Muscle layer of colon (tissue), 2 donors: ENCODE data around the gene DUSP8.
"Not testable (repeated sequence)": the region's sequence is repeated elsewhere in the genome, so short reads cannot be mapped to it uniquely, and the experiment has no call there.

Source experiments
- H3K27ac ChIP-seq: one replicate; pipeline ENCODE4 v1.7.0; 2013; ENCODE audit warnings: low read depth, mild to moderate bottlenecking, low read length, moderate library complexity
- H3K27me3 ChIP-seq, 2 donors: one replicate each; pipeline ENCODE4 v1.7.0; 2013; ENCODE audit warnings: low read length in 2 of 2, mild to moderate bottlenecking in 2 of 2; ENCODE audit not compliant: insufficient read depth in 2 of 2, control insufficient read depth in 1 of 2
- H3K36me3 ChIP-seq: one replicate; pipeline ENCODE4 v1.7.0; 2013; ENCODE audit warnings: mild to moderate bottlenecking, low read length; ENCODE audit not compliant: insufficient read depth
- H3K4me1 ChIP-seq: one replicate; pipeline ENCODE4 v1.7.0; 2013; ENCODE audit warnings: mild to moderate bottlenecking, low read length; ENCODE audit not compliant: insufficient read depth
- H3K4me3 ChIP-seq, 2 donors: one replicate each; pipeline ENCODE4 v1.7.0; 2013; ENCODE audit warnings: low read length in 2 of 2, low read depth in 1 of 2, mild to moderate bottlenecking in 1 of 2, moderate library complexity in 1 of 2
- H3K9ac ChIP-seq: one replicate; pipeline ENCODE4 v1.7.0; 2013; ENCODE audit warnings: low read length
- H3K9me3 ChIP-seq: one replicate; pipeline ENCODE4 v1.7.0; 2013; ENCODE audit warnings: mild to moderate bottlenecking, low read length
- donor health status: abdominal sarcoma.
- donor health status: Adenocarcinoma of cecum.

The DUSP8 gene

DNA sequence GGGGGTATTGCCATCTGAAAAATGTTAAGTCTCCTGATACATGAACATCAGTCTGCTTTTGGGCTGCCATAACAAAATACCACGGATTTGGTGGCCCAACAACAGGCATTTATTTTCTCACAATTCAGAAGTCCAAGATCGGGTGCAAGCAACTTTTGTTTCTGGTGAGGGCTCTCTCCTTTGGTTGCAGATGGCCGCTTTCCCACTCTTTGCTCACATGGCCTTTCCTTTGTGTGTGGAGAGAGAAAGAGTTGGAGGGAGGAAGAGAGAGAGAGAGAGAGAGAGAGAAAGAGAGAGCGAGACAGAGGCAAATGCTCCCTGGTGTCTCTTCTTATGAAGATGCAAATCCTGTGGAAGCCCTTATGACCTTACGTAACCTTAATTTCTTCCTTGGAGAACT, 28.6 kb upstream of the DUSP8 start:
- no peak overlapping the region for H3K4me3 ChIP-seq
- H3K9me3 ChIP-seq: no peaks in the 10 kb centered on the region
- H3K4me1 ChIP-seq: no peaks in the 10 kb centered on the region
- H3K27ac ChIP-seq: no peak overlapping the region
- H3K27me3 ChIP-seq: peaks cover 0 to 8% of the 10 kb centered on the region in 2 donors
- H3K36me3 ChIP-seq: no peaks in the 10 kb centered on the region
- H3K9ac ChIP-seq: no peak overlapping the region

DNA sequence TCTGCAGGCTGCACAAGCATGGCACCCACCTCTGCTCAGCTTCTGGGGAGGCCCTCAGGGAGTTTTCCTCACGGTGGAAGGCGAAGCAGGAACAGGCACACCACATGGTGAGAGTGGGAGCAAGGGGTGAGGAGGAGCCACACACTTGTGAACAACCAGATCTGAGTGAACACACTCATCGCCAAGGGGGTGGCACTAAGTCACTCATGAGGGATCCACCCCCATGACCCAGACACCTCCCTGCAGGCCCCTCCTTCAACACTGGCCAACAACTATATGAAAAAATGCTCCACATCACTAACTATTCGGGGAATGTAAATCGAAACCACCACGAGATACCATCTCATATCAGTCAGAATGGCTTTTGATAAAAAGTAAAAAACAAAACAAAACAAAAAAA, 26.7 kb upstream of the DUSP8 start:
- Histone ChIP-seq H3K9ac (no peak overlapping the region), H3K4me1 (no peaks in the 10 kb centered on the region), H3K27me3 (no peaks in the 10 kb centered on the region), H3K9me3 (no peaks in the 10 kb centered on the region), H3K4me3 (no peak overlapping the region), H3K36me3 (no peaks in the 10 kb centered on the region), H3K27ac (no peak overlapping the region)

DNA sequence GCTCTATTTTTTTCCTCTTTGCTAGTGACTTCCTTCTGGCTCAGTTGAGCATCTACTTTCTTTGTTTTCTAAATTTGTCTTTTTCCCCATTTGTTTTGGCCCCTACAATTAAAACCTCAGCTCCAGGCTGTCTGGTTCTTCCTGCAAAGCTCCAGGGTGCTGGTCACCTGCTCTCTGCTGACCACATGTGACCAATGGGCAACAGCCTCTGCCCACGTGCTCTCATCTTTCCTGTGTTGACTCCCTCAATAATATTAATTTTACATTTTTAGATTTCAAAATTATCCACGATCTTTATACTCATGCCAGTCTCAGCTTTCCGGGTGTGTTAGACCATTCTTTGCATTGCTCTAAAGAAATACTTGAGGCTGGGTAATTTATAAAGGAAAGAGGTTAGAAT, 26.3 kb upstream of the DUSP8 start:
- not testable (repeated sequence) for H3K9ac ChIP-seq, H3K4me1 ChIP-seq, H3K4me3 ChIP-seq, H3K9me3 ChIP-seq, H3K36me3 ChIP-seq, H3K27ac ChIP-seq, H3K27me3 ChIP-seq

DNA sequence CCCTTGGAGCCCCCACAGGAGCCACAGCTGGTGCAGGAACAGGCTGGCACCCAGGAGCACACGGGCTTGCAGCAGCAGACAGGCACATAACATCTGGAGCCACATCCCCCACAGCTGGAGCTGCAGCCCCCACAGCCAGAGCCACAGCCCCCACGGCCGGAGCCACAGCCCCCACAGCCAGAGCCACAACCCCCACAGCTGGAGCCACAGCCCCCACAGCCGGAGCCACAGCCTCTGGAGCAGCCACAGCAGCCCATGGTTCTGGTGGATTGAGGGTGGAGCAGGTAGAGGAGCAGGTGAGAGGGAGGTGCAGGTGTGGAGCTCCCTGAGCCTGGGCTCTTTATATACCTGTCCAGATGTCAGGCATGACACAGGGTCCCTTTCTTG, 25.9 kb upstream of the DUSP8 start, which contains the start of gene KRTAP5-2:
Gene KRTAP5-2 (minus strand): TSS at position 301 of the 387 bp plus-strand sequence. CDS start 44 bp downstream, at position 257.
- Histone ChIP-seq H3K36me3 (no peaks in the 10 kb centered on the region), H3K27me3 (no peaks in the 10 kb centered on the region), H3K4me1 (no peaks in the 10 kb centered on the region), H3K4me3 (no peak within 1 kb of the TSS), H3K9me3 (no peaks in the 10 kb centered on the region), H3K27ac (no peak within 1 kb of the TSS), H3K9ac (no peak within 1 kb of the TSS)

DNA sequence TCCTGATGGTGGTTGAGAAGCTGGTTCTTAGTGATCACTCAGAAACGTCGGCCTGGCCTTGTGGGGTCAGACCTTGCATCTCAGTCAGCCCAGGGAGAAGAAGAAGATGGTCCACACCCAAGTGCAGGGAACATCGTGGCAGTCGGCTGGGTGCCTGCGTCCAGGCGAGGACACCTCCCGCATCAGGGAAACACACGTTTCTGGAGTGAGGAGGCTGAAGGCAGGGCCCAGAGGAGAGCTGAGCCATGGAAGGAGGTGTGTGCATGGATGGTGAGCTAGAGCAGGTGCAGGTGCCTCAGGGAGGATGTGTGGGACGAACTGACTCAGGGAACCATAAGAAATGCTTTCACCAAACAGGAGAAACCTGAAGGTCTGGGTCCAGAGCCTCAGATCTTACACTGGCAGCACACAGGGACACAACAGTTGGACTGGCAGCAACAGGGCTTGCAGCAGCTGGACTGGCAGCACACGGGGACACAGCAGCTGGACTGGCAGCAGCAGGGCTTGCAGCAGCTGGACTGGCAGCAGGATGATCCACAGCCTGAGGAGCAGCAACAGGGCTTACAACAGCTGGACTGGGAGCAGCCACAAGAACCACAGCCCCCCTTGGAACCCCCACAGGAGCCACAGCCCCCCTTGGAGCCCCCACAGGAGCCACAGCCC, 25.4 kb upstream of the DUSP8 start:
- Histone ChIP-seq H3K9ac (no peak overlapping the region), H3K4me3 (no peak overlapping the region), H3K4me1 (no peaks in the 10 kb centered on the region), H3K36me3 (no peaks in the 10 kb centered on the region), H3K27ac (no peak overlapping the region), H3K27me3 (no peaks in the 10 kb centered on the region), H3K9me3 (no peaks in the 10 kb centered on the region)

DNA sequence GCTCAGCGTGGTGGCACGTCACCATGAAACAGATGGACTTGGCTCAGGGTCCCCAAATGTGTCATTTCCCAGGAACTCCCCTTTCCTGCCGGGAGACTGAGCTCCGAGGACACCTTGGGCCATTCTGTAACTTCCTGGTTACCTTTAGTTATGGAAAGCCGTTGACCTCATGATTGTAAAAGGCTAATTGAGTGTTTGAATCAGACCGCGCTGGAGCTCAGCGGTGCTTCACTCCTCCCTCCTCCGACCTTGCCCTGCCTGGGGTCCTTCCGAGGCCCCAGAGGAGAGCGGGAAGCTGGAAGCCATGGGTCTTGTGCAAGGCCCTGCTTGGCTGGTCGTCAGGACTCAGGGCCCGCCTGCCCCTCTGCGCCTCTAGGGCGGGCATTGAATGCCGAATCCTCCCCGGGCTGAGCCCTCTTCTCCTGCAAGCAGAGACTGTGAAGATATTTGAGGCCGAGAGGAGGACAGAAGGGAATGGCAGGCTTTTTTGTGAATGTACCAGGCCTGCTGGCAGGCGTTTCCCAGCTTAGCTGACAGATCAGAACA, 24.6 kb upstream of the DUSP8 start:
- H3K4me1 ChIP-seq, H3K9me3 ChIP-seq, H3K27me3 ChIP-seq, H3K27ac ChIP-seq, H3K36me3 ChIP-seq, H3K9ac ChIP-seq, H3K4me3 ChIP-seq: not testable (repeated sequence)

DNA sequence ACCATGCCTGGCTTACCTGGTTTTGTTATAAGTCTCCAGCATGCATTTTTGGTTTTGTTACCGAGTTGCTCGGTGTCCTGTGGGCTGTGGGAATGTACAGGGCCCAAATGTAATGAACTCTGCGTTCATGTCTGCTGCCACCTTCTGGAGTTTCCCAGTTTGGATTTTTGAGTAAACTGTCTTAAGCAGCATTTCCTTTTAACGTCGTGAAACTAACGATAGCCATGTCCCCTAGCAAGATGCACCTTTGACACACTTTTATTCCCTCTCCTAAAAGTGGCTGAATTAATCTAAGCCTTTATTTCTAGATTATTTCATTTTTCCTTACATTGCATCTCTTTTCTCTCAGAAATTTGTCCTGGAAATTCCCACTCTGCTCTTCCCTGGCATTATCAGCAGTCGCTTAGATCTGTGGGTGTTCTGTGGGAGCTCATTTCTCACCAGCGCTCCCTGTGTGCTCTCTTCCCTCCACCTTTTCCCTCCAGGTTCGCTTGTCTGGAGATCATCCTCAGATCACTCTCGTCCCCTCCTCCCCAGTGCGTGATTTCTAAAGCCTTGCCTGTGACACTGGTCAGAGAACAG, 24.0 kb upstream of the DUSP8 start:
- not testable (repeated sequence) for H3K36me3 ChIP-seq, H3K4me1 ChIP-seq, H3K4me3 ChIP-seq, H3K27ac ChIP-seq, H3K9ac ChIP-seq, H3K9me3 ChIP-seq, H3K27me3 ChIP-seq

DNA sequence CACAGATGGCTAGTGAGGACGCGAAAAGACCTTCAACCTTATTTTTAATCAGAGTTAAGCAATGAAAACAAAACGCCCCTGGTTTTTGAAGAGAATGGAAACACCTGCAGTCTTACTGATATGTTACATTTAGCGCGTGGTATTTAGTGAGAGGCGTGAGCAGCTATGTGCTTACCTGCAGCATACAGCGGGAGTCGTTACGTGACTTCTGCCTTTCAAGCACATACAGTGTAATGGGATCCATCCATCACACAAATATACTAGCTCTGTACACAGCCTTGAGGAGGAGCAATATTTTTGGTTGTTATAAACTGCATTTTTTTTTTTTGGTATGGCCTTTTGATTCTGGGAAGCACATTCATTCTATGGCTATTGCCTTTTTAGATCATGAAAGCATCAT, 20.6 kb upstream of the DUSP8 start:
- no peak overlapping the region for H3K9ac ChIP-seq
- H3K36me3 ChIP-seq: no peaks in the 10 kb centered on the region
- H3K4me1 ChIP-seq: no peaks in the 10 kb centered on the region
- H3K4me3 ChIP-seq: no peak overlapping the region
- no peaks in the 10 kb centered on the region for H3K9me3 ChIP-seq
- no peak overlapping the region for H3K27ac ChIP-seq
- no peaks in the 10 kb centered on the region for H3K27me3 ChIP-seq

DNA sequence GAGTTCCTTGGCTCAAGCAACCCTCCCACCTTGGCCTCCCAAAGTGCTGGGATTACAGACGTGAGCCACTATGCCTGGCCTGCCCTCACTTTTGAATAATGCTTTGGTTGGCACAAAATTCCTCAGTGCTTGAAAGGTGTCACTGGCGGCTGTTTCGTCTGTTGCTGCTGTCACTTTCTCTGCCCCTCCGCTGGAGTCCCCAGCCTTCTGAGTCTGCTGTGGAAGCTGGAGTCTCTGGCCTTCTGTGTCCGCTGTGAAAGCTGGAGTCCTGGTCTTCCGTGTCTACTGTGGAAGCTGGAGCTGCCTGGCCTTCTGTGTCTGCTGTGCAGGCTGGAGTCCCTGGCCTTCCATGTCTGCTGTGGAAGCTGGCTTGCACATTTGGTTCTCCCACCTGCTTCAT, 17.9 kb upstream of the DUSP8 start:
- Histone ChIP-seq H3K4me1 (no peaks in the 10 kb centered on the region), H3K9me3 (no peaks in the 10 kb centered on the region), H3K27me3 (no peaks in the 10 kb centered on the region), H3K27ac (no peak overlapping the region), H3K9ac (no peak overlapping the region), H3K4me3 (no peak overlapping the region), H3K36me3 (no peaks in the 10 kb centered on the region)

DNA sequence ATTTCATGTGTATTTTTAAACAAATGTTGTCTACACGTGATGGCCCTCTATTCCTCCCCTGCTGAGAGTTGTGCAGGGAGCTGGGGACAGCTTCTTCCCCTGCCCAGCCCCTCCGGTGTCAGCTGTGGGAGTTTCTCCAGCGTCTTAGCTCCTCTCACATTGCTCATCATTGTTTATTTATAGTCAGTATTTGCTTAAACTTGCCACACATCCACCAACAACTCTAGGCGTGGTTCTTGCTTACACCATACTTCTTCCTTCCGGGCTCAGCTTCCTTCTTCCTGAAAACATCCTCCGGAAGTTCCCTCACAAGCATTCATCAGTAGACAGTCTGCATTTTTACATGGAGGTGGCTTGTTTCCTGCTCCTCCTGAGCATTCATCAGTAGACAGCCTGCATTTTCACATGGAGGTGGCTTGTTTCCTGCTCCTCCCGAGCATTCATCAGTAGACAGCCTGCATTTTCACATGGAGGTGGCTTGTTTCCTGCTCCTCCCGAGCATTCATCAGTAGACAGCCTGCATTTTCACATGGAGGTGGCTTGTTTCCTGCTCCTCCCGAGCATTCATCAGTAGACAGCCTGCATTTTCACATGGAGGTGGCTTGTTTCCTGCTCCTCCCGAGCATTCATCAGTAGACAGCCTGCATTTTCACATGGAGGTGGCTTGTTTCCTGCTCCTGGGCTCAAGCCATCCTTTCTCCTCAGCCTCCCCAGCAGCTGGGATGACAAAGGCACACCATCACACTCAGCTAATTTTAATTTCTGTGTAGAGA, 17.3 kb upstream of the DUSP8 start:
- H3K9me3 ChIP-seq, H3K27me3 ChIP-seq, H3K9ac ChIP-seq, H3K4me1 ChIP-seq, H3K36me3 ChIP-seq, H3K4me3 ChIP-seq, H3K27ac ChIP-seq: not testable (repeated sequence)

DNA sequence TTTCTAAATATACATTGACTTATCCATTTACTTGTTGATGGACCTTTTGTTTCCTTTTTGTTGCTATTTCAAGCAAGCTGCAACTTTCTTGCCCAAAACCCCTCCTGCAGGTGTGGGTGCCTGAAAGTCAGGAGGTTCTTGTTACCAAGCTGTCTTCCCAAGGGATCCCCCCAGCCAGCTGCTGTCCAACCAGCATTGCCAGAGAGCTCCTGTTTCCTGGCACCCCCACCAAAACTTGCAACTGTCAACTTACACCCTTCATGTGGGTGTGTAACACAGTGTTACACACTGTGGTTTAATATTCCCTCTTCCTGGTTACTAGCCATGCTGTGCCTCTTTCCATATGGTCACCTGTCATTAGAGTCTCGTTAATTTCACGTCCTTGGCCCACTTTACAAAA, 14.6 kb upstream of the DUSP8 start:
- Histone ChIP-seq H3K36me3 (no peaks in the 10 kb centered on the region), H3K4me3 (no peak overlapping the region), H3K4me1 (no peaks in the 10 kb centered on the region), H3K9ac (no peak overlapping the region), H3K27ac (no peak overlapping the region), H3K27me3 (no peaks in the 10 kb centered on the region), H3K9me3 (no peaks in the 10 kb centered on the region)
